ENCODE results near the gene ZNF768. TPM values are rescaled to one million over a fixed set of nuclear protein-coding genes. Genes with fewer than 3 reads are reported as not detected.

ZNF768 gene
- total and polyA plus RNA-seq, 2 of the 13 experiments (the other 11 are each of a cell fraction or from before 2014, with no cell fraction given): 26.7 to 34.4 TPM

- TF ChIP-seq ZNF18 (CRISPR knock-in tag; IDR thresholded peaks at IDR 0.05; ENCODE audit: insufficient replicate concordance): peak; percentile 83
- no peak for TF ChIP-seq ZNF747 (CRISPR knock-in tag; IDR thresholded peaks at IDR 0.05; ENCODE audit: borderline replicate concordance)
- TF ChIP-seq EEA1 (CRISPR knock-in tag; IDR thresholded peaks at IDR 0.05; ENCODE audit: borderline replicate concordance): no peak
- no peak for TF ChIP-seq FOXK2 (IDR thresholded peaks at IDR 0.05)
- TF ChIP-seq SYNCRIP (IDR thresholded peaks at IDR 0.05; ENCODE audit: insufficient read depth, low read depth, low read length): no peak
- TF ChIP-seq ATF5 (CRISPR knock-in tag; IDR thresholded peaks at IDR 0.05; ENCODE audit: low read depth): peak; percentile 96; the same call in 1 of the 2 replicates
- no peak; the same call in 1 of the 2 replicates for TF ChIP-seq ZBTB25 (CRISPR knock-in tag; IDR thresholded peaks at IDR 0.05)
- TF ChIP-seq ZNF264 (CRISPR knock-in tag; IDR thresholded peaks at IDR 0.05): no peak; the same call in 1 of the 2 replicates
- TF ChIP-seq PATZ1 (CRISPR knock-in tag; IDR thresholded peaks at IDR 0.05): peak; percentile 41; the same call in 1 of the 2 replicates
- TF ChIP-seq KLF16 (CRISPR knock-in tag; IDR thresholded peaks at IDR 0.05): peak in 1 of 2 experiments; percentile 81; a peak in 2 of 4 replicates
- no peak for TF ChIP-seq CREBL2 (CRISPR knock-in tag; IDR thresholded peaks at IDR 0.05; ENCODE audit: borderline replicate concordance)
- no peak for TF ChIP-seq ZNF318 (CRISPR knock-in tag; IDR thresholded peaks at IDR 0.05)
Observed at GRCh38 chr16:30535777-30536190, 9.4 kb upstream of the ZNF768 start (continued).

Data from HepG2 (cell line).